DOHH2 (cell line): Measurements from ENCODE around the gene GRB2.
A peak's percentile ranks its signal among the peaks of the same experiment; 100 is the strongest.

ENCODE experiments used
- H3F3A ChIP-seq: fragments of 200-600 bp; sonication (generic), shearing (Covaris generic); 2 replicates; pipeline ENCODE4 v1.6.0; 2016; ENCODE audit warnings: antibody characterized with exemption, mild to moderate bottlenecking; ENCODE audit not compliant: control insufficient read depth, insufficient read depth
- H3K27ac ChIP-seq: fragments of 200-600 bp; sonication (generic); 2 replicates; pipeline ENCODE4 v1.5.1; 2014; ENCODE audit warnings: low read depth, mild to moderate bottlenecking, low read length, moderate library complexity
- H3K27me3 ChIP-seq: fragments of 200-600 bp; sonication (generic); 2 replicates; pipeline ENCODE4 v1.6.1; 2014; ENCODE audit warnings: mild to moderate bottlenecking, low read length, mixed read lengths; ENCODE audit not compliant: control insufficient read depth
- H3K36me3 ChIP-seq: fragments of 200-600 bp; sonication (generic); 2 replicates; pipeline ENCODE4 v1.6.1; 2014; ENCODE audit warnings: mild to moderate bottlenecking, low read length, moderate library complexity, mixed read lengths; ENCODE audit not compliant: control insufficient read depth
- H3K4me1 ChIP-seq: fragments of 200-600 bp; sonication (generic); 2 replicates; pipeline ENCODE4 v1.6.1; 2014; ENCODE audit warnings: mild to moderate bottlenecking, low read length, mixed read lengths; ENCODE audit not compliant: control insufficient read depth
- H3K4me2 ChIP-seq: fragments of 200-600 bp; sonication (generic); 2 replicates; pipeline ENCODE4 v1.6.0; 2014; ENCODE audit warnings: mild to moderate bottlenecking, low read length, moderate library complexity
- H3K4me3 ChIP-seq: fragments of 200-600 bp; sonication (generic); 2 replicates; pipeline ENCODE4 v1.5.1; 2014; ENCODE audit warnings: mild to moderate bottlenecking, low read length, mixed read lengths
- H3K79me2 ChIP-seq: fragments of 200-600 bp; sonication (generic); 2 replicates; pipeline ENCODE4 v1.6.1; 2014; ENCODE audit warnings: mild to moderate bottlenecking, low read length, mixed read lengths; ENCODE audit not compliant: control insufficient read depth
- H3K9me2 ChIP-seq: fragments of 200-600 bp; sonication (generic); replicated peaks from 2 replicates; pipeline ENCODE4 v1.6.1; 2014; ENCODE audit warnings: mild to moderate bottlenecking, low read length, mixed read lengths; ENCODE audit not compliant: control insufficient read depth
- H3K9me3 ChIP-seq: fragments of 200-600 bp; sonication (generic); 2 replicates; pipeline ENCODE4 v1.6.1; 2014; ENCODE audit warnings: antibody characterized with exemption, low read length, mixed read lengths; ENCODE audit not compliant: control insufficient read depth, insufficient read depth
- H4K20me1 ChIP-seq: fragments of 200-600 bp; sonication (generic); 2 replicates; pipeline ENCODE4 v1.6.0; 2014; ENCODE audit warnings: low read depth, mild to moderate bottlenecking, antibody characterized with exemption, low read length, moderate library complexity; ENCODE audit not compliant: control insufficient read depth, insufficient read depth
- CTCF ChIP-seq: fragments of 200-600 bp; sonication (generic); IDR thresholded peaks from one replicate; pipeline ENCODE4 v1.5.1; 2014; ENCODE audit warnings: antibody characterized with exemption, mild to moderate bottlenecking, low read depth, low read length; ENCODE audit not compliant: poor library complexity, severe bottlenecking
- EZH2phosphoT487 ChIP-seq: fragments of 200-600 bp; sonication (generic); IDR thresholded peaks from 2 replicates; pipeline ENCODE4 v1.6.1; 2017; ENCODE audit warnings: borderline replicate concordance, mild to moderate bottlenecking, antibody characterized with exemption, low read length, moderate library complexity, mixed read lengths

Gene GRB2

GRCh38 chr17:75414488-75414887 lies 9.0 kb upstream of the GRB2 start:
- H3K27ac ChIP-seq, result no peak overlapping the region
- no peak overlapping the region for H3K4me3 ChIP-seq
- peaks cover 10% of the 10 kb centered on the region for H3K27me3 ChIP-seq

GRCh38 chr17:75412455-75413317 lies 7.2 kb upstream of the GRB2 start:
- Histone ChIP-seq H3K27me3 (peaks cover 10% of the 10 kb centered on the region), H3K79me2 (no peaks in the 10 kb centered on the region), H3K36me3 (no peaks in the 10 kb centered on the region), H3K9me3 (no peaks in the 10 kb centered on the region), H3K4me2 (peak overlapping the region; percentile 70), H4K20me1 (no peaks in the 10 kb centered on the region), H3K9me2 (no peaks in the 10 kb centered on the region), H3F3A (peaks cover 6% of the 10 kb centered on the region; the same call in 1 of the 2 replicates), H3K4me1 (peaks cover 27% of the 10 kb centered on the region), H3K27ac (no peak overlapping the region), H3K4me3 (peak overlapping the region; percentile 48)
- no peak for TF ChIP-seq EZH2phosphoT487
- TF ChIP-seq CTCF, result peak; percentile 70

More at GRCh38 chr17:75414488-75414887, 9.0 kb upstream of the GRB2 start:
- TF ChIP-seq CTCF (no peak), EZH2phosphoT487 (no peak)
- Histone ChIP-seq H3K4me2 (no peak overlapping the region), H3K9me3 (no peaks in the 10 kb centered on the region), H3K79me2 (no peaks in the 10 kb centered on the region), H3F3A (no peaks in the 10 kb centered on the region), H4K20me1 (no peaks in the 10 kb centered on the region), H3K9me2 (no peaks in the 10 kb centered on the region), H3K4me1 (peaks cover 14% of the 10 kb centered on the region), H3K36me3 (no peaks in the 10 kb centered on the region)

GRCh38 chr17:75411328-75412067 lies 6.0 kb upstream of the GRB2 start:
- peaks cover 6% of the 10 kb centered on the region; the same call in 1 of the 2 replicates for H3F3A ChIP-seq
- no peak overlapping the region for H3K4me3 ChIP-seq
- H3K4me1 ChIP-seq, result peaks cover 31% of the 10 kb centered on the region
- peaks cover 10% of the 10 kb centered on the region for H3K27me3 ChIP-seq
- no peaks in the 10 kb centered on the region for H3K36me3 ChIP-seq
- no peaks in the 10 kb centered on the region for H3K9me2 ChIP-seq
- no peaks in the 10 kb centered on the region for H3K79me2 ChIP-seq
- H3K9me3 ChIP-seq, result no peaks in the 10 kb centered on the region
- no peak for TF ChIP-seq EZH2phosphoT487
- TF ChIP-seq CTCF, result no peak
- H3K27ac ChIP-seq, result no peak overlapping the region
- H4K20me1 ChIP-seq, result no peaks in the 10 kb centered on the region
- H3K4me2 ChIP-seq, result peak overlapping the region; percentile 70; the same call in 1 of the 2 replicates
